Amygdala (tissue), 56 donors: Measurements from ENCODE around the gene SYNE2.
A peak's percentile ranks its signal among the peaks of the same experiment; 100 is the strongest.
"Not testable (repeated sequence)": the region's sequence is repeated elsewhere in the genome, so short reads cannot be mapped to it uniquely, and the experiment has no call there.

Experiments
- DNase-seq, 56 donors: peaks; one replicate each; lab custom pipeline; 2025; lab: John Stamatoyannopoulos, UW

The SYNE2 gene

DNA sequence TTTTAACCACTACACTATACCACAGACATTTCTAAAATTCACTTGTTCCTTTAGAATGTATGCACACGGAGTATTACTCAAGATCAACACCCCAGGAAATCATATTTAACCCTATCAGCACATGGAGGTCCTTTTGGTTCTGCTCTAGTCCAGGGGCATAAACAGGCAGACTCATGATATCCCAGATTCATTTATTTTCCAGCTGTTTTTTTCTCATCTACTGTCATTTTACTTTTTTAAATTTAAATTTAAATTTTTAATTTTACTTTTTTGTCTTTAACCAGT lies 17.9 kb downstream of the SYNE2 start:
- not testable (repeated sequence) for DNase-seq

DNA sequence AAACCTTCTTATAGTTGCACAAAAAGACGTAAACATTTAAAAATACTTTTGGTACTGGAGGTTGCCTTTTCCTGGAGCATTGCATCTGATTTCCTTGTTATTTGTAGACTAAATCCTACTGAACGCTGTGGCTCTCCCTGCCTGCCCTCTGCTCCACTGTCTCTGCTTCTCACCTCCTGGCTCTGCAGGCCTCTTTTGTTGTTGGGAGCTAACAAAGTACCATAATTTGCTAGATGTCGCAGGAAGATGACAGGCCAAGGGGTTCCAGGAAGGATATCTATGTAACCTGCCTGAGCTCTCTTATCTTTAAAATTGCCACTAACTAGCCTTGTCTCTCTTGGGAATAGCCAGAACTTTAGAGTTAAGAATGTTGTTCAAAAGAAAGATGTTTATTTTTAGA lies 21.4 kb downstream of the SYNE2 start:
- no peak for DNase-seq

GRCh38 chr14:63875311-63875710 lies 22.5 kb downstream of the SYNE2 start:
- no peak for DNase-seq

- DNase-seq = no peak
These were observed 24.7 kb downstream of the SYNE2 start for GRCh38 chr14:63877550-63877939.

- no peak for DNase-seq
These were observed 25.2 kb downstream of the SYNE2 start for GRCh38 chr14:63878052-63878451.

- DNase-seq = no peak
These were observed 26.0 kb downstream of the SYNE2 start for GRCh38 chr14:63878792-63879191.

GRCh38 chr14:63881926-63882325 lies 29.1 kb downstream of the SYNE2 start:
- DNase-seq = no peak

GRCh38 chr14:63887899-63888298 lies 35.1 kb downstream of the SYNE2 start:
- DNase-seq = no peak

- no peak for DNase-seq
These were observed 37.7 kb downstream of the SYNE2 start for GRCh38 chr14:63890553-63890952.

DNA sequence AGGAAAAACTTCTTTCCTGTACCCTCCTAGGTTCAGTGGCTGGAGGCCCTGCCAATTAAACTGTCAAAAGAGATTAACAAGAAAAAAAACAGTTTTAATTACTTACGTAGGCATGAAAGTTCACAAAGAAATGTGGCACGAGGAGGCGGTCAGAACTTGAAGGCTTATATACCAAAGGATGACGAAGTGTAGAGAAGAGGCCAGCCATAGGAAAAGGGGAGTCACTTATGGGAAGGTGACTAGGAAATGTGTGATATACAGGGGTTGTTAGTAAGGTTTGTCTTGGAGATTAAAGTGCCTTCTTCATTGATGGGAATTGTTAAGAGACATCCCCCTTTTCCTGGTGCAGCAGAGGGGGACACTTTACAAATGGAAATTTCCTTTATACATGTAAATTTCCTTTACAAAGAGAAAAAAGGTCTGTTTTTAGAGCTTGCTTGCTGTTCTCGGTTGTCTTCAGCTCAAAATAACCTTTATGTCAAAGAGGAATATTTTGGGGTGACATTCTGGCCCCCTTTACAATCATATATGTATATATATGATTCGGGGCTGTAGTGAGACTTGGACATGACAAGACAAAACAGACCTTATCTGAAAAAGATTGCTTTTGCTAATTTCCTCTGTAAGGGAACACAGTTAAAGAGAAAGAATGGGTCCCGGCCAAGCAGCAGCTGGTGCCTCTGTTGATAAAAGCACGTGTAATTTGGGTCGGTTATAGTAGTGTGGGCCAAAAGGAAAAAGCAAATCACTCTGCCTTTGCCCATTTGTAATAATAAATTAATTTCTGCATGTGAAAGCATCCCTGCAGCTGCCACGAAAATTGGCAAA lies 38.6 kb downstream of the SYNE2 start:
- DNase-seq = no peak

DNA sequence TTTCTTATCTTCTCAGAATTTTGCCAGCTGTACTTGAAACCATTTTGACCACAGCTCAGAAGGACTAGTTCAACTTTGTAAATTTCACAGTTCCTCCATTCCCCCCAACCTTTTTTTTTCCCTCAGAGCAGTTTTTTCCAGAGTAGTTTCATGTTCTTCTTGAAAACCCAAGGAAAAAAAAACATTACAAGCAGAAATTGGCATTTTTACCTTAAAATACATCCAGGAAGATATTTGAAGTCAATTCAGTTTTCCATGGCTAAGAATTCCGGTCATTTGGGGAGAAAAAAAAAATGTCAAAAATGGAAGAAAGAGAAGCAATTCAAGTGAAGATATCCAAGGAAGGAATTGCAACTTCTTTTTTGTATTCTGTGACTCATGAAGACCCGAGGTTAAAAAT lies 39.5 kb downstream of the SYNE2 start:
- DNase-seq = no peak

- DNase-seq = no peak
These were observed 41.1 kb downstream of the SYNE2 start for GRCh38 chr14:63893701-63894458.

DNA sequence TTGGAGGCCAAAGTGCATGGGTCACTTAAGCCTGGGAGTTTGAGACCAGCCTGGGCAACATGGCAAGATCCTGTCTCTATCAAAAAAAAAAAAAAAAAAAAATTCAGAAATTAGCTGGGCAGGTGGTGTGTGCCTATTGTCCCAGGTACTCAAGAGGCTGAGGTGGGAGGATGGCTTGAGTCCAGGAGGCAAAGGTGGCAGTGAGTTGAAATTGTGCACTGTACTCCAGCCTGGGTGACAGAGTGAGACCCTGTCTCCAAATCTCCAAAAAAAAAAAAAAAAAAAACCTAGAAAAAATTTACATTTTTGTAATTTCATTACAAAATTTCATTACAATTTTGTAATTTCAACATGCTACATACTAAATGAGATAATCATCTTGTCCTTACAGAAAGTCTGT lies 42.7 kb downstream of the SYNE2 start:
- DNase-seq = no peak

- peak in 1 of 56 donors; percentile 1 for DNase-seq
These were observed 43.5 kb downstream of the SYNE2 start for GRCh38 chr14:63896278-63896720.

- DNase-seq = no peak
These were observed 44.9 kb downstream of the SYNE2 start for GRCh38 chr14:63897721-63898163.

DNA sequence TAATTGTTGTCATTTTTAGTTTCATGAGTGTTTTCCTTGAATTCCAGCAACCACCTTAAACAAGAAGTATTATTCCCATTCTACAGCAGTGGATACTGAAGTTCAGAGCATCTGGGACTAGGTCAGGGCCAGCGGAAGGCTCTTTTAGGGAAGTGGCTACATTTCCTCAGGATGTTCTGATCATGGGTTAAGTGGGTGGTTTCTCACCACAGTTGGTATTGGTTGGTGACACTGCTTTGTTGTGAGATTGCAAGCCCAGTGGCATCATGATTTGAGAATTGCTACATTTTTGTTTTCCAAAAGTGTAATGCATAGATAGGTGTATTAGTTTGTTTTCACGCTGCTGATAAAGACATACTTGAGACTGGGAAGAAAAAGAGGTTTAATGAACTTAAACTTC lies 47.1 kb downstream of the SYNE2 start:
- no peak for DNase-seq

GRCh38 chr14:63901434-63902085 lies 48.8 kb downstream of the SYNE2 start:
- no peak for DNase-seq

GRCh38 chr14:63902375-63902976 lies 49.7 kb downstream of the SYNE2 start:
- DNase-seq = no peak

GRCh38 chr14:63904724-63905123 lies 51.9 kb downstream of the SYNE2 start:
- DNase-seq = no peak

DNA sequence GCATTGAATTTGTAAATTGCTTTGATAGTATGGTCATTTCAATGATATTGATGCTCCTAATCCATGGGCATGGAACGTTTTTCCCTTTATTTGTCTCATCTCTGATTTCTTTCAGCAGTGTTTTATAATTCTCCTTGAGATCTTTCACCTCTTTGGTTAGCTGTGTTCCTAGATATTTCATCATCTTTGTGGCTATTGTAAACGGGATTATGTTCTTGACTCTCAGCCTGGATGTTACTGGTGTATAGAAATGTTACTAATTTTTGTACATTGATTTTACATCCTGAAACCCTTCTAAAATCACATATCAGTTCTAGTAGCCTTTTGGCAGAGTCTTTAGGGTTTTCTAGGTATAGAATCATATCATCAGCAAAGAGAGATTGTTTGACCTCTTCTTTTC lies 52.6 kb downstream of the SYNE2 start:
- no peak for DNase-seq

- no peak for DNase-seq
These were observed 56.0 kb downstream of the SYNE2 start for GRCh38 chr14:63908667-63909264.
